Measurements from ENCODE around the gene NOXA1. TPM values are rescaled to one million over a fixed set of nuclear protein-coding genes. Genes with fewer than 3 reads are reported as not detected.

The NOXA1 gene
- total and polyA plus RNA-seq, 5 donors, result 3.1 to 7.5 (median 4.3) TPM

- Histone ChIP-seq H3K4me3 (ENCODE audit: low read length) (no peak overlapping the region), H3K27ac (ENCODE audit: low read length) (no peak overlapping the region), H3K27me3 (ENCODE audit: control insufficient read depth, insufficient read depth) (no peaks in the 10 kb centered on the region), H3K9me3 (ENCODE audit: control insufficient read depth, low read length) (no peaks in the 10 kb centered on the region), H3K4me1 (ENCODE audit: control insufficient read depth, insufficient read depth, low read length) (no peaks in the 10 kb centered on the region)
- DNase-seq (peak; percentile 27 to 64 (median 51)), ATAC-seq (peak; percentile 25 to 27)
- intact Hi-C loops (cut with DNase I), result no loop called here
- 82% methylated on average over 45 of the region's 45 CpGs for WGBS
These were observed 6.5 kb upstream of the NOXA1 start for GRCh38 chr9:137416563-137417151.

DNA sequence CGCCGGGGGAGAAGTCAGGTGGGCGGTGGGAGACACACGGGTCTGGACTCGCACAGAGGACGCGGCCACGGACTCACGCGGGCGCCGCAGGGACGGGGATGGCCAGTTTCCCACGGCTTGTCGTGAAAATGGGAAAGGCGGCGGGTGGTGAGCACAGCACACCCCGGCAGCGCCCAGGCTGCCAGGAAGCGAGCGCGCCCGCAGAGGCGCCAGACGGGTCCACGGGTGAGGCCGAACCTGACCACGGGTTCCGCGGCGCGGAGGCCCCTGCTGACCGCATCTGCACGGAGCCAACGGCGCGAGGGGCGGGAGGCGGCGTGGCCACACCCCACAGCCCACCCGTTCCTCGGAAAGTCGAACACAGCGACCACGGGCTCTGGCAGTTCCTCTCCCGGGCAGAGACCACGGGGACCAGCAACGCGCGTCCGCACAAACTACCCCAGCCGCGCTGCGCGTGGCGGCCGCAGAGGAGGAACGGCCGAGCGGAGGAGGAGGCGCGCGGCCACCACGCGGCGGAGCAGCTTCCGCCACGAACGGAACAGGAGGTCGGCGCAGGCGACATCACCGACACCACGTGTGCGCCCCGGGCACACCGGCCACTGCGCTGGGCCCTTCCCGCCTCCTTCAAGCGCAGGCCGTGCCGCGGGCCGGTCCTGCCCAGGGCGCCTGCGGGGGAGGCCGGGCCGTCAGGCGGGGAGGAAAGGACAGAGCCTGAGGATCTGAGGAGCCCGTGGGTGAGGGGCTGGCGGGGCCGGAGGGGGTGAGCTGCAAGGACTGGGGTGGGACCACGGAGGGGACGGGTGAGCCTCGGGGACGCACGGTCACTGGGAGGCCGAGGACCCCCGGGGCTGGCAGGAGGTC lies 5.8 kb upstream of the NOXA1 start:
- no peaks in the 10 kb centered on the region for H3K9me3 ChIP-seq (ENCODE audit: control insufficient read depth, low read length)
- no peaks in the 10 kb centered on the region for H3K4me1 ChIP-seq (ENCODE audit: control insufficient read depth, insufficient read depth, low read length)
- H3K4me3 ChIP-seq (ENCODE audit: low read length), result no peak overlapping the region
- no peak overlapping the region for H3K27ac ChIP-seq (ENCODE audit: low read length)
- peak; percentile 34 to 71 (median 67) for DNase-seq
- no peaks in the 10 kb centered on the region for H3K27me3 ChIP-seq (ENCODE audit: control insufficient read depth, insufficient read depth)
- peak; percentile 43 to 53 for ATAC-seq
- intact Hi-C loops (cut with DNase I), result no loop called here
- whole genome bisulfite sequencing, result 89% methylated on average over 99 of the region's 99 CpGs

- Histone ChIP-seq H3K27ac (ENCODE audit: low read length) (no peak overlapping the region), H3K4me1 (ENCODE audit: control insufficient read depth, insufficient read depth, low read length) (no peaks in the 10 kb centered on the region), H3K4me3 (ENCODE audit: low read length) (peak overlapping the region; percentile 93), H3K9me3 (ENCODE audit: control insufficient read depth, low read length) (no peaks in the 10 kb centered on the region), H3K27me3 (ENCODE audit: control insufficient read depth, insufficient read depth) (no peaks in the 10 kb centered on the region)
- DNase-seq (no peak), ATAC-seq (no peak)
- intact Hi-C loops (cut with DNase I), result no loop called here
- WGBS, result 3% methylated on average over 11 of the region's 11 CpGs
These were observed 1.2 kb upstream of the NOXA1 start for GRCh38 chr9:137421838-137422603.

- intact Hi-C loops (cut with DNase I), result no loop called here
- Histone ChIP-seq H3K9me3 (ENCODE audit: control insufficient read depth, low read length) (no peaks in the 10 kb centered on the region), H3K4me1 (ENCODE audit: control insufficient read depth, insufficient read depth, low read length) (no peaks in the 10 kb centered on the region), H3K27ac (ENCODE audit: low read length) (peak overlapping the region; percentile 10), H3K27me3 (ENCODE audit: control insufficient read depth, insufficient read depth) (no peaks in the 10 kb centered on the region), H3K4me3 (ENCODE audit: low read length) (peak overlapping the region; percentile 93)
- peak; percentile 62 to 80 (median 68) for DNase-seq
- peak; percentile 30 to 54 for ATAC-seq
- WGBS, result 12% methylated on average over 77 of the region's 77 CpGs
These were observed 510 bp downstream of the NOXA1 start for GRCh38 chr9:137423514-137424291.

DNA sequence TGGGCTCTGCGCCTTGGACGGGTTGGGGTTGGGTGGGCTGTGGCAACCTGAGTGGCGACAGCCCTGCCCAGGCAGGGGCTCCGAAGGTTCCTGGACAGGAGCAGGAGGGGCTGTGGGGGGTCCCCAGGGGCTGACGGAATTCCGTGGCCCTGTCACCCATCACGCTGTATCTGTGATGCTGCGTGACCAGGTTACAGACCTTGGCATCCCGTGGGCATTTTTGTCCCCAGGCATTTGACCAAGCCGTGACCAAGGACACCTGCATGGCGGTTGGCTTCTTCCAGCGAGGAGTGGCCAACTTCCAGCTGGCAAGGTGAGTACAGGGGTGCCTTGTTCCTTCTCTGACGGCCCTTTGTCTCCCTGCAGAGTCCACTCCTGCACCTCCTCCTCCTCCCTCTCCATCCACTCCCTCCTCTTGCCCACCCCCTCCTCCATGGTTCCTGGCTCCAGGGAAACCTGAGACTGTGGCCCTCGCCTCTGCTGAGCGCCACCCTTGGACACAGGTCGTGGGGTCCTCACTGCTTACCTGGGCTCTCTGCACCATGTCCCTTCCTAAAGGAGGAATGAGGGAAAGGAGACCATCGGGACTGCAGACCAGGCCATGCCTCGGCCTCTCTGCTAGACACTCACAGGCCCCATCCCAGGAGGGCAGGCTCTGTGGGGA lies 3.0 kb downstream of the NOXA1 start:
- H3K27ac ChIP-seq (ENCODE audit: low read length), result no peak overlapping the region
- ATAC-seq (no peak), DNase-seq (peak; percentile 17 to 51 (median 49))
- intact Hi-C loops (cut with DNase I), result no loop called here
- WGBS, result 82% methylated on average over 18 of the region's 18 CpGs
- H3K27me3 ChIP-seq (ENCODE audit: control insufficient read depth, insufficient read depth), result no peaks in the 10 kb centered on the region
- H3K4me3 ChIP-seq (ENCODE audit: low read length), result no peak overlapping the region
- H3K9me3 ChIP-seq (ENCODE audit: control insufficient read depth, low read length), result no peaks in the 10 kb centered on the region
- no peaks in the 10 kb centered on the region for H3K4me1 ChIP-seq (ENCODE audit: control insufficient read depth, insufficient read depth, low read length)

DNA sequence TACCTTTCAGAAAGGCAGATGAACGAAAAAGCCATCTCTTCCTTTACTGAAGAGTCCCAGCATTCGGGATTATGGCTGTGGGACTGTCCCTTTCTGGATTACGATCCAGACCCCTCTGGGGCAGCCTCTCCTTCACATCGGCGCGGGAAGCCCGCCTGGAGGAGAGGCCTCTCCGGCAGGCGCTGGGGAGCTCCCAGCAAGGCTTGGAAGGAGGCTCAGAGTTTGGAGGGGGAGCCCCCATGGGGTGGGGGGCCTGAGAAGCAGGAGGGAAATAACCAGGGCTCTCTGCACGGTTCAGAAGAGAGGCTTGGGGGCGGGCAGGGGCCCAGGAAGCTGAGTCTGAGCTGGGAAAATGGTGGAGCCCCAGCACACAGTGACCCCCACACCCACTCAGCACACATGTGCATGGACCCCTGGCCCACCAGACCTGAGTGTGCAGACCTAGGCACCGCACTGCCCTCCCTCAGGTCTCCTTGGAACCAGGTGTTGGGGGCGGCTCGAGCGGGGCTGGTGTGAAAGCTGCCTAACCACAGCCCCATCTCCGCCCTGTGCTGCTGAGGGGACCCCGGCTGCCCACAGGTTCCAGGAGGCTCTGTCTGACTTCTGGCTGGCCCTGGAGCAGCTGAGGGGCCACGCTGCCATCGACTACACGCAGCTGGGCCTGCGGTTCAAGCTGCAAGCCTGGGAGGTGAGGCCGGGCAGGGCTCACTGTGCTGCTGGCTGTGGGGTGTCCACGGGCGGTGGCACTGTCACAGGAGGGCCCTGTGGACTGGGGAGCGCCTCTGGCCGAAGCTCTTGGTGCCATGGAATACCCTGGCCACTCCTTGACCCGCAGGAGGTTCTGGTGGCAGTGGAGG lies 4.5 kb downstream of the NOXA1 start:
- Histone ChIP-seq H3K4me3 (ENCODE audit: low read length) (no peak overlapping the region), H3K27me3 (ENCODE audit: control insufficient read depth, insufficient read depth) (no peaks in the 10 kb centered on the region), H3K27ac (ENCODE audit: low read length) (no peak overlapping the region), H3K4me1 (ENCODE audit: control insufficient read depth, insufficient read depth, low read length) (no peaks in the 10 kb centered on the region), H3K9me3 (ENCODE audit: control insufficient read depth, low read length) (no peaks in the 10 kb centered on the region)
- ATAC-seq, result no peak
- 78% methylated on average over 27 of the region's 27 CpGs for WGBS
- peak; percentile 10 to 44 (median 29) for DNase-seq
- intact Hi-C loops (cut with DNase I), result no loop called here

GRCh38 chr9:137428311-137428630 lies 5.1 kb downstream of the NOXA1 start:
- no peak overlapping the region for H3K4me3 ChIP-seq (ENCODE audit: low read length)
- intact Hi-C loops (cut with DNase I), result no loop called here
- H3K9me3 ChIP-seq (ENCODE audit: control insufficient read depth, low read length), result no peaks in the 10 kb centered on the region
- no peak for ATAC-seq
- H3K4me1 ChIP-seq (ENCODE audit: control insufficient read depth, insufficient read depth, low read length), result no peaks in the 10 kb centered on the region
- no peaks in the 10 kb centered on the region for H3K27me3 ChIP-seq (ENCODE audit: control insufficient read depth, insufficient read depth)
- H3K27ac ChIP-seq (ENCODE audit: low read length), result no peak overlapping the region
- WGBS, result 72% methylated on average over 6 of the region's 6 CpGs
- peak; percentile 4 to 41 (median 30) for DNase-seq

DNA sequence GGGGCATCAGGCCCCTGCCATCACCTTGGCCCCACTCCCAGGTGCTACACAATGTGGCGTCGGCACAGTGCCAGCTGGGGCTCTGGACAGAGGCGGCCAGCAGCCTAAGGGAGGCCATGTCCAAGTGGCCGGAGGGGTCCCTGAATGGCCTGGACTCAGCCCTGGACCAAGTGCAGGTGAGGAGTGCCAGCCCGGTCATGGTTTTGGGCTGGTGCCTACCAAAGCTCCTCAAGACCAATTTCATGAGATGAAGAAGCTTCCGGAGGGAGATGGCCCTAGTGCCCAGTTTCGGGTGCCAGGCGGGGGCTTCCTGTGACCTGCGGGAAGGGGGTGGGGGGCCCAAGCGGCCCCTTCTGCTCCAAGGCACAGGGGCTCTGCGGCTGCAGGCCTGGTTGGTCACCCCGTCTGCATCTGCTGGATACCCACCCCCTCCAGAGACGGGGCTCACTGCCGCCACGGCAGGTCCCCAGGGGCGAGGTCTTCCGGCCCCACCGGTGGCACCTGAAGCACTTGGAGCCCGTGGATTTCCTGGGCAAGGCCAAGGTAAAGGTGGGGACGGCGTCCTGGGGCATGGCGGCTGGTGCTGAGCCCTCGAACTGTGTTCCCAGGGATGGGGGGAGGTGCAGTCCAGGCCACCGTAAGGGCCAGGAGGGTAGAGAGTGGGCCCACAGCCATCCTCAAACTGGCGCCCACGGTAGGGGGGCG lies 5.8 kb downstream of the NOXA1 start:
- 80% methylated on average over 27 of the region's 27 CpGs for WGBS
- Histone ChIP-seq H3K9me3 (ENCODE audit: control insufficient read depth, low read length) (no peaks in the 10 kb centered on the region), H3K4me3 (ENCODE audit: low read length) (no peak overlapping the region), H3K27ac (ENCODE audit: low read length) (no peak overlapping the region), H3K27me3 (ENCODE audit: control insufficient read depth, insufficient read depth) (no peaks in the 10 kb centered on the region), H3K4me1 (ENCODE audit: control insufficient read depth, insufficient read depth, low read length) (no peaks in the 10 kb centered on the region)
- intact Hi-C loops (cut with DNase I), result no loop called here
- ATAC-seq (no peak), DNase-seq (peak; percentile 14 to 65 (median 60))

- 72% methylated on average over 14 of the region's 14 CpGs for WGBS
- ATAC-seq (no peak), DNase-seq (peak in 2 of 3 donors; percentile 13 to 46)
- Histone ChIP-seq H3K4me3 (ENCODE audit: low read length) (no peak overlapping the region), H3K9me3 (ENCODE audit: control insufficient read depth, low read length) (no peaks in the 10 kb centered on the region), H3K27ac (ENCODE audit: low read length) (no peak overlapping the region), H3K27me3 (ENCODE audit: control insufficient read depth, insufficient read depth) (no peaks in the 10 kb centered on the region), H3K4me1 (ENCODE audit: control insufficient read depth, insufficient read depth, low read length) (no peaks in the 10 kb centered on the region)
- intact Hi-C loops (cut with DNase I), result no loop called here
These were observed 6.3 kb downstream of the NOXA1 start for GRCh38 chr9:137429546-137429890.

All from right cardiac atrium (tissue), 5 donors.